NK-92 (cell line): Measurements from ENCODE around the gene WDR70.
"Not testable (repeated sequence)": the region's sequence is repeated elsewhere in the genome, so short reads cannot be mapped to it uniquely, and the experiment has no call there.

Experiments used
- DNase-seq: peaks from one replicate; lab custom pipeline; 2025; ENCODE audit not compliant: unreplicated experiment; lab: John Stamatoyannopoulos, UW

WDR70 gene

GRCh38 chr5:37568018-37568753 lies 189.1 kb downstream of the WDR70 start:
- DNase-seq: no peak

GRCh38 chr5:37568893-37569292 lies 189.8 kb downstream of the WDR70 start:
- DNase-seq: no peak

- DNase-seq: no peak
Observed at GRCh38 chr5:37569466-37569865, 190.3 kb downstream of the WDR70 start.

- DNase-seq: no peak
Observed at GRCh38 chr5:37570597-37570996, 191.5 kb downstream of the WDR70 start.

- no peak for DNase-seq
Observed at GRCh38 chr5:37571985-37572384, 192.9 kb downstream of the WDR70 start.

GRCh38 chr5:37575541-37576489 lies 196.7 kb downstream of the WDR70 start:
- DNase-seq: no peak

- no peak for DNase-seq
Observed at GRCh38 chr5:37576552-37576951, 197.4 kb downstream of the WDR70 start.

- no peak for DNase-seq
Observed at GRCh38 chr5:37578176-37578575, 199.1 kb downstream of the WDR70 start.

- no peak for DNase-seq
Observed at GRCh38 chr5:37580106-37580505, 201.0 kb downstream of the WDR70 start.

- no peak for DNase-seq
Observed at GRCh38 chr5:37582202-37582601, 203.1 kb downstream of the WDR70 start.

- DNase-seq: not testable (repeated sequence)
Observed at GRCh38 chr5:37593292-37593691, 214.2 kb downstream of the WDR70 start.

GRCh38 chr5:37594864-37595263 lies 215.7 kb downstream of the WDR70 start:
- DNase-seq: not testable (repeated sequence)

- DNase-seq: no peak
Observed at GRCh38 chr5:37598733-37599132, 219.6 kb downstream of the WDR70 start.

- no peak for DNase-seq
Observed at GRCh38 chr5:37601163-37601562, 222.0 kb downstream of the WDR70 start.

- no peak for DNase-seq
Observed at GRCh38 chr5:37603072-37603471, 224.0 kb downstream of the WDR70 start.

GRCh38 chr5:37604290-37604689 lies 225.2 kb downstream of the WDR70 start:
- no peak for DNase-seq

- no peak for DNase-seq
Observed at GRCh38 chr5:37606148-37606547, 227.0 kb downstream of the WDR70 start.

- no peak for DNase-seq
Observed at GRCh38 chr5:37606632-37607248, 227.6 kb downstream of the WDR70 start.

- no peak for DNase-seq
Observed at GRCh38 chr5:37615184-37615583, 236.1 kb downstream of the WDR70 start.

- no peak for DNase-seq
Observed at GRCh38 chr5:37619353-37619752, 240.2 kb downstream of the WDR70 start.

GRCh38 chr5:37622354-37622753 lies 243.2 kb downstream of the WDR70 start:
- DNase-seq: not testable (repeated sequence)

- DNase-seq: no peak
Observed at GRCh38 chr5:37626266-37626665, 247.1 kb downstream of the WDR70 start.
